AG04450 (cell line): Measurements from ENCODE around the gene CETN3. TPM values are rescaled to one million over a fixed set of nuclear protein-coding genes. Genes with fewer than 3 reads are reported as not detected.

Experiments
- CTCF ChIA-PET: fragments of 300-600, 350-600 bp; formaldehyde crosslinking; extraction: SDS; loops from one replicate; lab custom pipeline; 2022; ENCODE audit warnings: antibody characterized with exemption, inconsistent platforms; lab: Charles Lee
- POLR2A ChIA-PET: fragments of 350-600 bp; formaldehyde crosslinking; extraction: SDS; loops from one replicate; lab custom pipeline; 2021; ENCODE audit warnings: antibody characterized with exemption, inconsistent platforms; lab: Yijun Ruan, JAX
- DNase-seq: peaks from one replicate; pipeline ENCODE4 v3.0.0-alpha.2; 2011; ENCODE audit warnings: low read depth, low spot score
- H3K27ac ChIP-seq: one replicate; pipeline ENCODE4 v1.5.1; 2012; ENCODE audit warnings: low read depth, low read length, control low read depth
- H3K27me3 ChIP-seq: one replicate; pipeline ENCODE4 v1.6.0; 2012; ENCODE audit warnings: low read length; ENCODE audit not compliant: control insufficient read depth, insufficient read depth
- H3K4me3 ChIP-seq: 2 replicates; pipeline ENCODE4 v1.5.1; 2011; ENCODE audit warnings: mild to moderate bottlenecking, low read depth, low read length, control low read depth
- H3K9me3 ChIP-seq: 2 replicates; pipeline ENCODE4 v1.5.1; 2012; ENCODE audit warnings: low read length; ENCODE audit not compliant: control insufficient read depth, insufficient read depth
- polyA plus RNA-seq: library from polyadenylated mRNA; depleted of rRNA; stranded (reverse); fragments of >200 nt; gene quantifications from 2 replicates; pipeline ENCODE4 v1.2.3, GENCODE V29; 2011
- TF ChIP-seq, protein P1 (sequence below): IDR thresholded peaks from 2 replicates; pipeline ENCODE4 v1.5.1; 2011; ENCODE audit warnings: low read depth, low read length, control low read depth, inconsistent platforms

Gene CETN3
- polyA plus RNA-seq, 1 experiment, result 24.9 TPM

DNA sequence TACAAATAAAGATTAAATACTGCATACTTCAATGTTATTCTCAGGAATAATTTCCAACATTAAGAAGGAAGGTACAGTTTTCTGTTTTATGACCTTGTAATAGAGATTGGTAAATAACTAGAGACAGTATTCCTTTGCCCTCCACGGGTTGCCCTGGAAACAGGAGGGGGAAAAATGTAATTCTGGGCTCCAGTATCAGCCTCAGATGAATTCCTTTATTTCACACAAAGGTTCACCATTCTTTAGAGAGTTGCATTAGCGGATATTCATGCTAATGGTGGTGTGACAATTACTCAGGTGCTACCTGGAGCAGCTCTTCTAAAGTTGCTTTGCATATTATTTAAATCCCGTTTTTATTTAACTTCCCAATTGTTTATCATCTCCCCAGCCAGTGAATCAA, 42.6 kb downstream of the CETN3 start:
- Histone ChIP-seq H3K27me3 (no peaks in the 10 kb centered on the region), H3K9me3 (no peaks in the 10 kb centered on the region), H3K27ac (no peak overlapping the region), H3K4me3 (no peak overlapping the region)
- TF ChIP-seq, protein P1, sequence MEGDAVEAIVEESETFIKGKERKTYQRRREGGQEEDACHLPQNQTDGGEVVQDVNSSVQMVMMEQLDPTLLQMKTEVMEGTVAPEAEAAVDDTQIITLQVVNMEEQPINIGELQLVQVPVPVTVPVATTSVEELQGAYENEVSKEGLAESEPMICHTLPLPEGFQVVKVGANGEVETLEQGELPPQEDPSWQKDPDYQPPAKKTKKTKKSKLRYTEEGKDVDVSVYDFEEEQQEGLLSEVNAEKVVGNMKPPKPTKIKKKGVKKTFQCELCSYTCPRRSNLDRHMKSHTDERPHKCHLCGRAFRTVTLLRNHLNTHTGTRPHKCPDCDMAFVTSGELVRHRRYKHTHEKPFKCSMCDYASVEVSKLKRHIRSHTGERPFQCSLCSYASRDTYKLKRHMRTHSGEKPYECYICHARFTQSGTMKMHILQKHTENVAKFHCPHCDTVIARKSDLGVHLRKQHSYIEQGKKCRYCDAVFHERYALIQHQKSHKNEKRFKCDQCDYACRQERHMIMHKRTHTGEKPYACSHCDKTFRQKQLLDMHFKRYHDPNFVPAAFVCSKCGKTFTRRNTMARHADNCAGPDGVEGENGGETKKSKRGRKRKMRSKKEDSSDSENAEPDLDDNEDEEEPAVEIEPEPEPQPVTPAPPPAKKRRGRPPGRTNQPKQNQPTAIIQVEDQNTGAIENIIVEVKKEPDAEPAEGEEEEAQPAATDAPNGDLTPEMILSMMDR, result no peak
- POLR2A ChIA-PET, result no interaction called here
- no peak for DNase-seq
- CTCF ChIA-PET, result no interaction called here

DNA sequence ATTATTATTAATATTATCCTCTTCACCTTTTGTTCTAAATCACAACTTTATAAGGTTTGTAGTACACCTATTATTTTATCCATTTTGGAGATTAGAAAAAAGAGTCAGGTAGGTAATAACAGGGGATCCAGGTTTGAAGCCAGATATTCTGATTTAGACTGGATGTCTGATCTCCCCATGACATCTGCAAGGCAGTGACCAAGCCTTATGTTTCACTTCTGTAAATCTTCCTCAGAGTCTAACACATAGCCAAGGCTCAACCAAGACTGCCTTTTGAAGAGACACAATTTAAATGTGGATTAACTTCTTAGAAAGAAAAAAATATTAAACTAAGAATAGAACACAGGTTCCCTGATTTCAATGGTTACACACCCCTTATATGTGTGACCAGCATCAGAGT, 44.2 kb downstream of the CETN3 start:
- Histone ChIP-seq H3K4me3 (no peak overlapping the region), H3K27me3 (no peaks in the 10 kb centered on the region), H3K27ac (no peak overlapping the region), H3K9me3 (no peaks in the 10 kb centered on the region)
- ChIA-PET CTCF (no interaction called here), POLR2A (no interaction called here)
- no peak for DNase-seq
- TF ChIP-seq, protein P1, result no peak

DNA sequence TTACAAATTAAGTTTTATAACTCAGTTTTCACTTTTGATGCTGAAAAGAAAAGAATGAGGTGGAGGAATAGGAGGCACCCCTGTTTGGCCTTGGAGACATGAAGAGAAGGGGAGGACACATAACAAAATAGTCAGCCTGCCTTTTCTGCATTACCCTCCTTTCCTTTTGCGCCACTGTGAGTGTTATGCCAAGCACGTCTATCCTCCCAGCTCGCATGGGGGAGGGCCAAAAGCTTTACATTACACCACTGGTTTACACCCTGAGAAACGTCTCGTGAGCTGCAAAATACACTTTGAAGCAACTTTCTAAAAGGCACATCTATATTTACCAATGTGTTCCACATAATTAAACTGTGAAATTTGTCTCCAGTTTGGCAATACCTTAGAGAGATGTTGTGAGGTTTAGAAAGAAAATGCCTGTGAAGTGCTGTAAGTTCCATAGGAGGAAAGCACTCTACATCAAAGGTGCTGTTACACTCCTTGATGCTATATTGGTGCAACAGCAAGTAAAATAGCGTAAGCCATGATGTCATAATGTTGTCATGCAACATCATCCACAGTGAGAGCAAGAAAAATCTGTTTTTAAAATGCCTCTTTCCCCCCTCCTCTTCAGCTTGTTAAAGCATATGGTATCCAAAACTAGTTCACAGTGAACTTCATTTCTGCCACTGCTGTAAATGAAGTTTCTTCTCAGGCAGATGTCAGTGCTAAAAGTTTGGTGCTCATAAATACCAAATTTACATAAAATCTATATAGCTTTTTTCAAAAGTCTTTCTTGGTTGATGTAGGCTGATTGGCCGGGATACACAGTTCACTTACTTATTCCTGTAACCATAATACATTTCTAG, 50.3 kb downstream of the CETN3 start:
- ChIA-PET CTCF (interaction anchor here (1.2 kb wide), 1 partner anchor 28 kb away, joined by 3 read pairs; no protein-coding TSS in a partner anchor), POLR2A (no interaction called here)
- Histone ChIP-seq H3K9me3 (no peaks in the 10 kb centered on the region), H3K27ac (no peak overlapping the region), H3K4me3 (no peak overlapping the region), H3K27me3 (no peaks in the 10 kb centered on the region)
- TF ChIP-seq, protein P1, result no peak
- no peak for DNase-seq

DNA sequence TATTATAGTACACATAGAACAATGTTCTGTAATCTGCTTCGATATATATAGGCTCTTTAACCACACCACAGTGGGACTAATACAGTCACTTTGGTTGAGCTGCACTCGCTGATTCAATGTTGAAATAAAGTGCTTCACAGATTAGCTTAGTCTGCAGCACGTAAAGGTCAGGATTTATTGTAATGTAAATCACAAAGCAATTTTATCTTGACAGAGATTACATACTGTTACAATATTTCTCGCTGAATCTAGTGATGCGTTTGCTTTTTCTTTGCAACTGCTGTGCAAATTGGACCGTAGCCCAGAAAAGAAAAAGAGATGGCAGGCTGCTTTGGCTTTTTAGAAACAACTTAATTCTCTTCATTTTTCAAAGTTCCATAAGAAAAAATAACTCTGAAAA, 52.9 kb downstream of the CETN3 start:
- Histone ChIP-seq H3K4me3 (no peak overlapping the region), H3K9me3 (no peaks in the 10 kb centered on the region), H3K27ac (no peak overlapping the region), H3K27me3 (no peaks in the 10 kb centered on the region)
- DNase-seq, result no peak
- ChIA-PET CTCF (no interaction called here), POLR2A (no interaction called here)
- TF ChIP-seq, protein P1, result no peak

DNA sequence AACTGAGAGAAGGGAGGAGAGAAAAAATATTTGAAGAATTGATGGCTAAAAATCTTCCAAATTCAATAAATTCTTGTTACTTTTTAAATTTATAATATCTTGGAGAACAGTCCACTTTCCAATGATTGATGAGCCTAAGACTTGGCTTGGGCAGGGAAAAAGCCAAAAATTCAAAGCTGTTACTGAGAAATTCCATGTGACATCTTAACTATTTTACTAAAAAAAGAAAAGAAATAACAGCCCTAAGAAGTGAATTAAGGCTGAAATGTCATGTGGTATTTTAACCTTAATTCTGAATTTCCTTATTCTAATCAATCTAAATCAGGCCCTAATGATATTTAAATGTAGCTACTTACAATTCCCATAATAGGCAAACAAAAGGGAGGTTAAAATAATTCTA, 53.4 kb downstream of the CETN3 start:
- POLR2A ChIA-PET, result no interaction called here

More for the DNA sequence above, 53.4 kb downstream of the CETN3 start:
- CTCF ChIA-PET, result interaction anchor here (1.1 kb wide), 1 partner anchor 91 kb away, joined by 3 read pairs; no protein-coding TSS in a partner anchor
- TF ChIP-seq, protein P1, result no peak
- no peak overlapping the region for H3K27ac ChIP-seq
- no peaks in the 10 kb centered on the region for H3K9me3 ChIP-seq
- DNase-seq, result no peak
- no peak overlapping the region for H3K4me3 ChIP-seq
- H3K27me3 ChIP-seq, result no peaks in the 10 kb centered on the region
